MV-4-11 (cell line): Measurements from ENCODE around the gene AMHR2.
"Not testable (repeated sequence)": the region's sequence is repeated elsewhere in the genome, so short reads cannot be mapped to it uniquely, and the experiment has no call there.

Source experiments
- DNase-seq: peaks from one replicate; lab custom pipeline; 2025; lab: John Stamatoyannopoulos, UW

Gene AMHR2

DNA sequence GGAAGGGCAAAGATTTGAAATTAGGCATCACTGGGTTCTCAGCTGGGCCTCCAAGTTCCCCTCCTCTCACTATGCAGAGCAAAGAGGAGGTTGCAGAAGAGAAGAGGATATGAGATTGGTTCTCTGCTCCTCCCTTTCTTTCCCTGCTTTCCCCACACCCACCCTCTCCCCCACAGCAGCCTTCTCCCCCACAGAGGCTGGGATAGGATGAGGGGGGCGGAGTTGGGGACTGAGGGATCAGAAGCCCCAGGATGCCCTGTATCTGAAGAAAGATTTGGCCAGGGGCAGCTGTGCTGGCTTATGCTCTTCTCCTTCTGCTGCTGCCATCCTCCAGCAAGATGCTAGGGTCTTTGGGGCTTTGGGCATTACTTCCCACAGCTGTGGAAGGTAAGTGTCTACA, at the start of gene AMHR2:
Gene AMHR2 (plus strand): TSS at position 259 of the 400 bp plus-strand sequence. CDS start 80 bp downstream, at position 339.
- DNase-seq = no peak

DNA sequence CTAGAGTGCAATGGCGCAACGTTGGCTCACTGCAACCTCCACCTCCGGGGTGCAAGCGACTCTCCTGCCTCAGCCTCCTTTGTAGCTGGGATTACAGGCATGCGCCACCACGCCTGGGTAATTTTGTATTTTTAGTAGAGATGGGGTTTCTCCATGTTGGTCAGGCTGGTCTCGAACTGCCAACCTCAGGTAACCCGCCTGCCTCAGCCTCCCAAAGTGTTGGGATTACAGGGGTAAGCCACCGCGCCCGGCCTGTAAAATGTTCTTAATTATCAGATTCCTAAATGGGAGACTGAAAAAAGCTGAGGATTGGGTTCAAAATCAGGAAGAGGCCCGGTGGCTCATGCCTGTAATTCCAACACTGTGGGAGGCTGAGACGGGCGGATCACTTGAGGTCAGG, 49.4 kb upstream of the AMHR2 start:
- not testable (repeated sequence) for DNase-seq

DNA sequence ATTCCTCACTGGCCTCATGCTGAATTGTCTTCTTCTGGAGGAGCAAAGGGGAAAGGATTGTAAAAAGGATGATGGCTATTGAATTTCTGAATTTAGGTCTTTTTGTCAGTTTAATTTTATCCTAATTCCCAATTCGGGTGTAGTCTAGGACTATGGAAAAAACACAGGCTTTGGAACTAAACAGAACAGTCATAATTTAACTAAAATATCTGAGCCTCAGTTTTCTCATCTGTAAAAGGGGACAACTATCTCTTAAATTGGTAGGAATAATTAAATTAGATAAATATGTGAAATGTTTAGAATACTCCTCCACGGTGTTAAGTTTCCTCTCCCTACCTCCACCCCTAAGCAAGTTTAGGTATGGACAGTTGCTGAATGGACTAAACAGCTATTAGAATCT, 46.9 kb upstream of the AMHR2 start:
- no peak for DNase-seq

DNA sequence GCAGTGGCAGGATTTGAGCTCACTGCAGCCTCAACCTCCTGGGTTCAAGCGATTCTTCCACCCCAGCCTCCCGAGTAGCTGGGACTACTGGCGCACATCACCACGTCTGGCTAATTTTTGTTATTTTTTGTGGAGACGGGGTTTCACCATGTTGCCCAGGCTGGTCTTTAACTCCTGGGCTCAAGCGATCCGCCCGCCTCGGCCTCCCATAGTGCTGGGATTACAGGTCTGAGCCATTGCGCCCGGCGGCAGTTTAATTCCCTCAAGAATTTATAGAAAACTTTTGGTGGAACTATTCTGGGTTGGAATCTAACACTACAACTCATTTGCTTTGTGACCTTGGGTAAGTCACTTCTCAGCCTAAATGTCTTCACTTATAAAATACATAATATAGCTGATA, 45.4 kb upstream of the AMHR2 start:
- DNase-seq = no peak

DNA sequence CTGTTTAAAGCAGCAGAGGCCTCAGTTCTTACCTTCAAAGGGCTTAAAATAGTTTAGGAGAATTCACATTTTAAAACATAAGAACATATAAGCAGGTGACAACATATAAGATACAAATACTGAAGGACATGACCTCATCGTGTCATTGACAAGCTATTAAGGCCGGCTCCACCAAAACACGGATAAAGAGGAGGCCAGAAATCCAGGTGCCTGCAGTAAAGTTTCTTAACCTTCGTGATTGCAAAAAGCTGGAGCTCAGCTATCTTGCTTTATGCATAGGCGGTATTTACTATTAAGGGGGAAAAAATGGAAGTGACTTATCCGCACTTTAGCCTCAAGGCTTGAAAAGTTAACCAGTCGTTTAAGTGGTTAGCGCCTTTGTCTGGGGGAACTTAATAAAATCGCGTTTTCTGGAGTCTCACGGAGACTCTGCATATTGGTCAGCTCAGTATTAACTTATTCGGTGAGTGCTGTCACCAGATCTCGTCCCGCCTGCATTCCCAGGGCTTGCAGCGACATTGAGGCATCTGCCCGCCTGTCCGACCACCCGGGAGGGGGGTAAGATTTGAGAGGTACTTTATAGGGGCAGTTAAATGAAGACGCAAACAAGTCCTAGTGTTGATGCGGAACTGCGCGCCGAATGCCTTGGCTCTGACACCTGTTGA, 44.8 kb upstream of the AMHR2 start:
- DNase-seq = peak; percentile 46

DNA sequence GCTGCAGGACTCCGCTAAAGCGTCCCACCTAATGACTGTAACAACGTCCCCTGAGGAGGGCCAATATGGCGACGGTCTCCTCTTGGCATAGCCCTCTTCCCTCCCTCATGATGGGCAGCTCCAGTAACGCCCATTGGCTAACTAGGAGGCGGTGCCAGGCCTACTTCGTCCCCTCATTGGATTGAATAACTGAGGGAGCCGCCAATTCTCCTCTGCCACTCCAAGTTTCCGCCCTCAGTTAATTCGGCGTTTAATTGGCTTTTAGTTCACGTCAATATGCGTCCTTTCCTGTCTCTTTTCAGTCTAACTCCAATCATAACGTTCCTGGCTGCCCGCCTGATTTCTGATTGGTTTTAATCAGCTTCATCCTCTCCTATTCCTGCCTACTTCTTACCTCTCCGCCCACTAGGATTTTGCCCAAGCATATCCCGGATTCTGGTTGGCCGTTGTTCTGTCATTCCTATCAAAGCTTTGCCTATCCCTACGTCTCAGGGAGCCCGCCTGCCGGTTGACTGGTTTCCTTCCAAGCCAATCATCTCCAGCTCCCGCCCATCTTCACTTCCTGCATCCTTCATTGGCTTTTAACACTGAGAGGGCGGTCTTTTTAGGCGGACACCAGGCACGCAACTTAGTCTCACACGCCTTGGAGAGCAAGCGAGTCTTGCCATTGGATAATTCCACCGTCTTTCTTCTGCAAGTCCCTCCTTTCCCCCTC, 44.1 kb upstream of the AMHR2 start:
- peak; percentile 100 for DNase-seq

DNA sequence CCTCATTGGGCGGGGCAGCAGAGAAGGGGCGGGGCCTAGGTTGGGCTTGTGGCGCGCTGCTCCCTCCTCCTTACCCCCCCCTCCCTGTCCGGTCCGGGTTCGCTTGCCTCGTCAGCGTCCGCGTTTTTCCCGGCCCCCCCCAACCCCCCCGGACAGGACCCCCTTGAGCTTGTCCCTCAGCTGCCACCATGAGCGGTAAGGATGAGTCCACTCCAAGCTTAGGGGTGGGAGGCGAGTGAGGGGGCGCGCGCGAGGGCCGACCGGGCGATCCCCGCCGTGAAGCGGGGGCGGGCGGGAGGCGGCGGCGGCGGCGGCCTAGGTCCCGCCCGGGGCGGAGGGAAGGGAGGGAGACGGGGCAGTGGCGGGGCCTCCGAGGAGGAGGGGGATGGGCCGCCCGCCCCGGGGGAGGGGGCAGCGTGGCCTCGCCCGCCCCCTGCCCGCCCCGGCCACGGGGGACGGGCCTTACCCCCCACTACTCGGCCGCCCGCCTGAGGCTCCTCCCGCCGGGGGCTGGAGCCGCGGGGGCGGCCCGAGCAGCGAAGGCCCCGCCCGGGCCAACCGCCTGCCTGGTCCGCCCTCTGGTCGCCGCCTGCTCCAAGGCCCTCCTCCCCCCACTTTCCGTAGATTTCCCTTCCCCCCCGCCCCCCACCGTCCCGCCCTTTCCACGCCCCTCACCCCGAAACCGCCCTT, 43.4 kb upstream of the AMHR2 start, which contains the start of gene SP1:
Gene SP1 (plus strand): TSS at position 73 of the 690 bp plus-strand sequence. CDS start 116 bp downstream, at position 189.
- peak; percentile 85 for DNase-seq

DNA sequence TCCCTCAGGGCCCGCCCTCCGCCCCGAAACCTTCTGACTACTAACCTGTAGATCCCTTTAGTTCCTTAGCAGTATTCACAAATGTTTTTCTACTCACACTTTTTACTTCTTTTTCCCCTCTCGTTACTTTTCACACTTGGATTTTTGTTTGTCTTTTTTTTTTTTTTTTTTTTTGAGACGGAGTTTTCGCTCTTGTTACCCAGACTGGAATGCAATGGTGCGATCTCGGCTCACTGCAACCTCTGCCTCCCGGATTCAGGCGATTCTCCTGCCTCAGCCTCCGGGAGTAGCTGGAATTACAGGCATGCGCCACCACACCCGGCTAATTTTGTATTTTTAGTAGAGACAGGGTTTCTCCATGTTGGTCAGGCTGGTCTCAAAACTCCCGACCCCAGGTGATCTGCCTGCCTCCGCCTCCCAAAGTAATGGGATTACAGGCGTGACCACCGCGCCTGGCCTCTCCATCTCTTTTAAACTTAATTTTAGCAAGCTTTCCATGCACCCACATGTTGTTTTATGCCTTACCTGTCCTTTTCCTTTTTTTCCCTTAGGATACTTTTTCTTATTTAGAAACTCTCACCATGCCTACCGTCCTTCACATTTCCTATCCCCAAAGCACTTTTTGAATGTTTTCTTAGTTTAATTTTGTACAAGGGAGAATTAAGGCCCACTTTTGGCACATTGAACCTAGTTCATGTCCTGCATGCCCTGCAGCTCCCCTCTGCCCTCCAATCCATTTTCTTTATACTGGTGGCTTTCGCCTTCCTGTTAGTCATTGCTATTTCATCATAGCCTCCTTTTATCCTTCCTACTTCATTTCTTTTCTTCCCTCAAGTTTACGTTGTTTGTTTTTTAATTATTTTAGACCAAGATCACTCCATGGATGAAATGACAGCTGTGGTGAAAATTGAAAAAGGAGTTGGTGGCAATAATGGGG, 42.6 kb upstream of the AMHR2 start:
- peak; percentile 71 for DNase-seq

DNA sequence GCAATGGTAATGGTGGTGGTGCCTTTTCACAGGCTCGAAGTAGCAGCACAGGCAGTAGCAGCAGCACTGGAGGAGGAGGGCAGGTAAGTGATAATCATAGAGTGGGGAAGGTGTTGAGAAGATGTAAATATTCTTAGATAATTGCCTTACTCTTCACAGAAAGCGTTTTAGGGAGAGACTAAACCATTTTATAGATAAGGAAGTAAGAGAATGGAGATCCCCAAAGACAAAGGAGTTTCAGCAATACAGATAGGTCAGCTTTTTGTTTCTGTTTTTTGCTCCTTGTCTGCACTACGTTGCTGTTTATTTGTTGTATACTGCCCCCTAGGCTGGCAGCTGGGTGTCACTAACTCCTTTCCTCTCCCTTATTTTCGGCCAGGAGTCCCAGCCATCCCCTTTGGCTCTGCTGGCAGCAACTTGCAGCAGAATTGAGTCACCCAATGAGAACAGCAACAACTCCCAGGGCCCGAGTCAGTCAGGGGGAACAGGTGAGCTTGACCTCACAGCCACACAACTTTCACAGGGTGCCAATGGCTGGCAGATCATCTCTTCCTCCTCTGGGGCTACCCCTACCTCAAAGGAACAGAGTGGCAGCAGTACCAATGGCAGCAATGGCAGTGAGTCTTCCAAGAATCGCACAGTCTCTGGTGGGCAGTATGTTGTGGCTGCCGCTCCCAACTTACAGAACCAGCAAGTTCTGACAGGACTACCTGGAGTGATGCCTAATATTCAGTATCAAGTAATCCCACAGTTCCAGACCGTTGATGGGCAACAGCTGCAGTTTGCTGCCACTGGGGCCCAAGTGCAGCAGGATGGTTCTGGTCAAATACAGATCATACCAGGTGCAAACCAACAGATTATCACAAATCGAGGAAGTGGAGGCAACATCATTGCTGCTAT, 41.7 kb upstream of the AMHR2 start:
- peak; percentile 58 for DNase-seq

DNA sequence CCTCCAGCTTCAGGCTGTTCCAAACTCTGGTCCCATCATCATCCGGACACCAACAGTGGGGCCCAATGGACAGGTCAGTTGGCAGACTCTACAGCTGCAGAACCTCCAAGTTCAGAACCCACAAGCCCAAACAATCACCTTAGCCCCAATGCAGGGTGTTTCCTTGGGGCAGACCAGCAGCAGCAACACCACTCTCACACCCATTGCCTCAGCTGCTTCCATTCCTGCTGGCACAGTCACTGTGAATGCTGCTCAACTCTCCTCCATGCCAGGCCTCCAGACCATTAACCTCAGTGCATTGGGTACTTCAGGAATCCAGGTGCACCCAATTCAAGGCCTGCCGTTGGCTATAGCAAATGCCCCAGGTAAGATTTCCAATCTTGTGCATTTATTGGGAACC, 40.4 kb upstream of the AMHR2 start:
- DNase-seq = no peak

DNA sequence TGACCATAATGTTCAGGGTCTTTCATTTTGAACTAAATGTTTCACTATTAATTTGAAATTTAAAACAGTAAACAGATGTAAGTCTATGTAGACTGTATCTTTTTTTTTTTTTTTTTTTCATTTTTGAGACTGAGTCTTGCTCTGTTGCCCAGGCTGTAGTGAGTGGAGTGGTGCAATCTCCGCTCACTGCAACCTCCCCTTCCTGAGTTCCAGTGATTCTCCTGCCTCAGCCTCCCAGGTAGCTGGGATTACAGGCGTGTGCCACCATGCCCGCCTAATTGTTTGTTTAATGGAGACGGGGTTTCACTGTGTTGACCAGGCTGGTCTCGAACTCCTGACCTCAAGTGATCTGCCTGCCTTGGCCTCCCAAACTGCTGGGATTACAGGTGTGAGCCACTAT, 37.3 kb upstream of the AMHR2 start:
- not testable (repeated sequence) for DNase-seq

DNA sequence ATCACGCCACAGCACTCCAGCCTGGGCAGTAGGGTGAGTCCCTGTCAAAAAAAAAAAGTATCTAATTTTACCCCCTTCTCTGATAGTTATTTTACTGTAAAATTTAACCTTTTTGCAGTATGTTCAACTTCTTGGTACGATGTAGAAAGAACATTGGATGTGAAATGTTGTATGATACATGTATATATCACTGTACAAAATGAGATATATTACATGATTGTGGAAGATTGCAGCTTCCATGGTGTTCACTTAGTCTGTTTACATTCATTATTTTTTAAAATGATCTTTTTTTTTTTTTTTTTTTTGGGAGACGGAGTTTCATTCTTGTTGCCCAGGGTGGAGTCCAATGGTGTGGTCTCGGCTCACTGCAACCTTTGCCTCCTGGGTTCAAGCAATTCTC, 34.7 kb upstream of the AMHR2 start:
- no peak for DNase-seq

DNA sequence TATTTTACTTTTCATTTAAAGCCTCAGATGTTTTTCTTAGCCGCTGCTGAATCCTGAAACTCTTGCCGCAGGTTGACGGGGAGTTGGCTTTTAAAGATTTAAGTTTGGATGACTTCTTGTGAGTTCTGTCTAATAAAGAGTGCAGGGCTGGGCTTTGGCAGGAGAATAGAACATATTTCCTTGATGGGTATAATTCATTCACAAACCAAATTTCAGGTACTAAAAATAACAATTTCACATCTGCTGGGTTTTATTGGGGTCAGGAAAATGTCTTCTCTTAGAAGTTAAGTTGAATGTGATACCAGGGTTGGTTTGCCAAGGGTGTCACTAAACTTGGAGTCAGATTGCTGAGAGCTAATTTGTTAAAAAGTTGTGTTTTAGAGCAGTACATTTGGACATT, 34.0 kb upstream of the AMHR2 start:
- no peak for DNase-seq

DNA sequence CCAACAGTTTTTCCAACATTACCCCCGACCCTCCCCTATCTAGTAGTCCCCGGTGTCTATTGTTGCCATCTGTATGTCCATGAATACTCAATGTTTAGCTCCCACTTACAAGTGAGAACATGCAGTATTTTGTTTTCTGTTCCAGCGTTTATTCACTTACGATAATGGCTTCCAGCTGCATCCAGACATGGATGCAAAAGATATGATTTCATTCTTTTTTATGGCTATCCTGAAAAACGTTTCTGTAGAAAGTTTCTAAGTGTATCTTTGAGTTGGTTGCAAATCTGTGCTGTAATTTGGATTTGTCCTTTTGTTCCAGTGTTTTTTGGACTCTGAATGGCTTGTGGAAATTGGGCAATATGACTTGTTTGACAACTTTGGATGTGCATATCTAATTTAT, 31.9 kb upstream of the AMHR2 start:
- DNase-seq = no peak

DNA sequence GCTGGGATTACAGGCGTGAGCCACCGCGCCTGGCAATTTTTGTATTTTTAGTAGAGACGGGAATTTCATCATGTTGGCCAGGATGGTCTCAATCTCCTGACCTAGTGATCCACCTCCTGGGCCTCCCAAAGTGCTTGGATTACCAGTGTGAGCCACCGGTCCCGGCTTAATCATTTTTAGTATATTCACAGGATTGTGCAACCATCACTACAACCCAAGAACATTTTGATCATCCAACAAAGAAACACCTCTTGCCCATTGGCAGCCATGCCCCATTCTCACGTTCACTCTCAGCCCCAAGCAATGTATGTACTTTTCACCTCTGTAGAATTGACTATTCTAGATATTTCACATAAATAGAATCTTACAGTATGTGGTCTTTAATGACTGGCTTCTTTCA, 23.8 kb upstream of the AMHR2 start:
- no peak for DNase-seq

DNA sequence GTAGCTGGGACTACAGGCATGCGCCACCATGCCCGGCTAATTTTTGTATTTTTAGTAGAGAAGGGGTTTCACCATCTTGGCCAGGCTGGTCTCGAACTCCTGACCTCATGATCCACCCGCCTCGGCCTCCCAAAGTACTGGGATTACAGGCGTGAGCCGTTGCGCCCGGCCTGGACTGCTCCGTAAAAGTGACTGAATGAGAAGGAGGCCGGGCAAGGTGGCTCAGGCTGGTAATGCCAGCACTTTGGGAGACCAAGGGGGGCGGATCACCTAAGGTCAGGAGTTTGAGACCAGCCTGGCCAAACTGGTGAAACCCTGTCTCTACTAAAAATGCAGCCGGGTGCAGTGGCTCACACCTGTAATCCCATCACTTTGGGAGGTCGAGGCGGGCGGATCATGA, 21.3 kb upstream of the AMHR2 start:
- not testable (repeated sequence) for DNase-seq

DNA sequence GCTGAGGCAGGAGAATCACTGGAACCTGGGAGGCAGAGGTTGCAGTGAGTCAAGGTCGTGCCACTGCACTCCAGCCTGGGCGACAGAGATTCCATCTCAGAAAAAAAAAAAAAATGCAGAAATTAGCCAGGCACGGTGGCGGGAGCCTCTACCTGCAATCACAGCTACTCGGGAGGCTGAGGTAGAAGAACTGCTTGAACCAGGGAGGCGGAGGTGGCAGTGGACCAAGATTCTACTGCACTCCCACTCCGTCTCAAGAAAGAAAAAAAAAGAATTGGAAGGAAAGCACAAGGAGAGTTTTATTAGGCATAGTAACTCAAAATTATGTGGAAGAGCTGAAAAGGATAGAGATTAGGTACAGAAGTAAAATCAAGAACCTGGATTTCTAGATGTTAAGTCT, 20.8 kb upstream of the AMHR2 start:
- DNase-seq = no peak

DNA sequence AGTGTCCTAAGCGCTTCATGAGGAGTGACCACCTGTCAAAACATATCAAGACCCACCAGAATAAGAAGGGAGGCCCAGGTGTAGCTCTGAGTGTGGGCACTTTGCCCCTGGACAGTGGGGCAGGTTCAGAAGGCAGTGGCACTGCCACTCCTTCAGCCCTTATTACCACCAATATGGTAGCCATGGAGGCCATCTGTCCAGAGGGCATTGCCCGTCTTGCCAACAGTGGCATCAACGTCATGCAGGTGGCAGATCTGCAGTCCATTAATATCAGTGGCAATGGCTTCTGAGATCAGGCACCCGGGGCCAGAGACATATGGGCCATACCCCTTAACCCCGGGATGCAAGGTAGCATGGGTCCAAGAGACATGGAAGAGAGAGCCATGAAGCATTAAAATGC, 12.7 kb upstream of the AMHR2 start:
- no peak for DNase-seq

DNA sequence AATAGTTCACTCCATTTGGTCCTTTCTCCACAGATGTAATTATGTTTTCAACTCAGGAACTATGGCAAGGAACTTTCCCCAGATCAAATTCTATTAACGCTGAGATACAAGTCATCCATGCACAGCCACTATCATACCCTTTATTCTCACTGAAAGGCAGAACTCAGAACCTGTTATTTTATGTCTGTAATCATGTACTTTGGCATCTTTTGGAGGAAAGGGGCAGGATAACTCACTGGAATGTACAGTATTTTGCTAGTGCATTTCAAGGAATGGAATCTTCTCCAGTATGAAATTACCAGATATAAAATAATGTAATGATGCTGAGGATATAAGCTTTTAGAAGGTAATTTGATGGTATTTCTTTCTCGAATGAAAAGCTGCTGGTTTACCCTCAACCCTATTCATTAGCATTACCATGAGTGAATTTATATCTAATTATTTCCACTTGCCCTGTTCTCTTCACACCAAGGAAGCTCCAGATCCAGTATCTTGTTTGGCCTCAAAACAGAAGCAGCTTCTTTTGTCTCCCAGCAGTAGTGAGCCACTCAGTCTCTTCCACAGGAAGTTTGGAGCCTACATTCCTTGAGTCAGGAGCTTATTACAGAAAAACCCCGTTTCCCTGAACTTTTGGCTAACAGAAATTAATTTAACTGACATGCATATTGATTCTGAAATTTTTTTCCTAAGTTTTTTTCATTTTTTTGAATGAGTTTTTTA, 10.0 kb upstream of the AMHR2 start:
- DNase-seq = no peak

DNA sequence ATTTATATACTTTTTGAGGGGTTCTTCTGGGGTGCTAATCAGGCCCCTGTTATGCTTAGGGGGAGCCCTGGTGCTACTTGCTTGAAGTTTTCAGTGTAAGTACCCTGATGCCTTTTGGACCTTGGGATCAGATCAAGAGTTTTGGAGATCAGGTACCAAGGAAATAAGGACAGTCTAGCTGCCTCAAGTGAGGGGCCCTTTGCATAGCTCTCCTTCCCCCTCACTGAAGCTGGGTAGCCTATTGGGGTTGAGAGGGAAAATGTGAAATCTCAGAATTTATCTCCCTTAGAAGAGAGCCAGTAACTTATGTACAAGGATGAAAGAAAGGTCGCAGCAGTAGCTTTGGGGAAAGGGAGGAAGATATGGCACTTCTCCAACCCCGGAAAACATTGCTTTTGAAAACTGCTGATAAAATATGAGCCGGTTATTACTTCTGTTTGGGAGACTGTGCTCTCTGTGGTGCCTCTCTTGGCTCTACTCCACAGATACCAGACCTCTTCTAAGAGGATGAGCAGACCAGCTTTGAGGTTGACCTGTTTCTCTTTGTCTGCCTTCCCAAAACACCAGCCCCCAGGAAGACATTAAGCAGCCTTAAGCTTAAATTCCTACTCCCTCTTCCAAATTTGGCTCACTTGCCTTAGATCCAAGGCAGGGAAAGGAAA, 8.8 kb upstream of the AMHR2 start:
- no peak for DNase-seq
